B cell (primary cell): ENCODE results near the gene ALDOA.

ENCODE experiments used
- CTCF ChIP-seq: fragments of 200-600 bp; IDR thresholded peaks from one replicate; pipeline ENCODE4 v1.8.0; 2022; ENCODE audit warnings: antibody characterized with exemption, mild to moderate bottlenecking
- EZH2 ChIP-seq: IDR thresholded peaks from 2 replicates; pipeline ENCODE4 v1.6.1; 2012; ENCODE audit warnings: borderline replicate concordance, low read depth, mild to moderate bottlenecking, moderate library complexity, low read length; ENCODE audit not compliant: insufficient read depth, poor library complexity, severe bottlenecking

GRCh38 chr16:30115238-30115637, 49.7 kb downstream of the ALDOA start:
- TF ChIP-seq CTCF (no peak), EZH2 (no peak)
